GM10266 (cell line): ENCODE measurements around the gene BCL2L11.

Experiments
- DNase-seq: peaks from one replicate; pipeline ENCODE4 v3.0.0; 2012; ENCODE audit errors: extremely low spot score
- CTCF ChIP-seq: IDR thresholded peaks from 2 replicates; pipeline ENCODE4 v1.5.1; 2012; ENCODE audit warnings: mild to moderate bottlenecking, low read depth; ENCODE audit not compliant: control insufficient read depth, insufficient read depth; ENCODE audit errors: missing control alignments

The BCL2L11 gene

GRCh38 chr2:111145103-111145760, 24.5 kb downstream of the BCL2L11 start:
- no peak for DNase-seq
- no peak for TF ChIP-seq CTCF

- TF ChIP-seq CTCF: no peak
- DNase-seq: no peak
Measured at GRCh38 chr2:111145951-111146350, 25.2 kb downstream of the BCL2L11 start.

- DNase-seq: no peak
- no peak for TF ChIP-seq CTCF
Measured at GRCh38 chr2:111148225-111148873, 27.6 kb downstream of the BCL2L11 start.

GRCh38 chr2:111148925-111149324, 28.2 kb downstream of the BCL2L11 start:
- no peak for DNase-seq
- no peak for TF ChIP-seq CTCF

GRCh38 chr2:111149882-111150455, 29.3 kb downstream of the BCL2L11 start:
- no peak for TF ChIP-seq CTCF
- DNase-seq: no peak

GRCh38 chr2:111154758-111155157, 34.0 kb downstream of the BCL2L11 start:
- no peak for TF ChIP-seq CTCF
- no peak for DNase-seq

GRCh38 chr2:111155610-111156009, 34.9 kb downstream of the BCL2L11 start:
- DNase-seq: no peak
- no peak for TF ChIP-seq CTCF
